Measurements from ENCODE around the gene PRR19. TPM values are rescaled to one million over a fixed set of nuclear protein-coding genes. Genes with fewer than 3 reads are reported as not detected.

Gene PRR19
- total RNA-seq, 2 experiments from 2014 or later: 0.40 to 1.4 TPM

DNA sequence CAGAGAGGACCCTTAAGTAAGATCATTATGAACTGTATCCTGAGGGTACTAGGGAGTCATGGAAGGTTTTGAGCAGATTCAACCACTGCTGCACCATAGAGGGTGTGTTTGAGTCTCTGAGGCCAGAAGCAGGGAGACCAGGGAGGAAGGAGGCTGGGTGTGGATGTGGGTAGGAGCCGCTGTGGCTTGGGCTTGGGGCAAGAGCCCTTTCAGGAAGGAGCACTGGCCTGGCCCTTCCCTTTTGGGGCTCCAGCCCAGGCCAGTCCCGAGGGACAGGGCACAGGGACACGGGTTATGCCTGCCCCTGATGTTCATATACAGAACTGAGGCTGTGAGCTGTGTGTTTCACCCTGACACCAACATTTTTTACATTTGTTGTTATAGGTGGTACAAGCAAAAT lies 25.6 kb upstream of the PRR19 start:
- no peak for TF ChIP-seq EZH2phosphoT487 (IDR thresholded peaks at IDR 0.05; ENCODE audit: borderline replicate concordance, low read depth, low read length)
- TF ChIP-seq, protein P1, sequence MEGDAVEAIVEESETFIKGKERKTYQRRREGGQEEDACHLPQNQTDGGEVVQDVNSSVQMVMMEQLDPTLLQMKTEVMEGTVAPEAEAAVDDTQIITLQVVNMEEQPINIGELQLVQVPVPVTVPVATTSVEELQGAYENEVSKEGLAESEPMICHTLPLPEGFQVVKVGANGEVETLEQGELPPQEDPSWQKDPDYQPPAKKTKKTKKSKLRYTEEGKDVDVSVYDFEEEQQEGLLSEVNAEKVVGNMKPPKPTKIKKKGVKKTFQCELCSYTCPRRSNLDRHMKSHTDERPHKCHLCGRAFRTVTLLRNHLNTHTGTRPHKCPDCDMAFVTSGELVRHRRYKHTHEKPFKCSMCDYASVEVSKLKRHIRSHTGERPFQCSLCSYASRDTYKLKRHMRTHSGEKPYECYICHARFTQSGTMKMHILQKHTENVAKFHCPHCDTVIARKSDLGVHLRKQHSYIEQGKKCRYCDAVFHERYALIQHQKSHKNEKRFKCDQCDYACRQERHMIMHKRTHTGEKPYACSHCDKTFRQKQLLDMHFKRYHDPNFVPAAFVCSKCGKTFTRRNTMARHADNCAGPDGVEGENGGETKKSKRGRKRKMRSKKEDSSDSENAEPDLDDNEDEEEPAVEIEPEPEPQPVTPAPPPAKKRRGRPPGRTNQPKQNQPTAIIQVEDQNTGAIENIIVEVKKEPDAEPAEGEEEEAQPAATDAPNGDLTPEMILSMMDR (conservative IDR thresholded peaks at IDR 0.05; ENCODE audit: low read length): no peak
- Histone ChIP-seq H3K4me2 (ENCODE audit: low read length) (no peak overlapping the region), H3K36me3 (ENCODE audit: insufficient read depth, low read length) (0 out of 2 replicates have a peak, but pooled peaks cover 8% of the 10 kb centered on the region), H3K27ac (ENCODE audit: low read depth, low read length, poor library complexity, severe bottlenecking) (no peak overlapping the region), H3K79me2 (ENCODE audit: insufficient read depth, low read depth, low read length) (no peaks in the 10 kb centered on the region), H3K4me1 (ENCODE audit: insufficient read depth, low read length, poor library complexity, severe bottlenecking) (peaks cover 24% of the 10 kb centered on the region), H3K4me3 (ENCODE audit: low read depth, low read length, poor library complexity, severe bottlenecking) (no peak overlapping the region), H3K9me3 (ENCODE audit: low read length) (no peaks in the 10 kb centered on the region), H4K20me1 (ENCODE audit: insufficient read depth, low read length) (no peaks in the 10 kb centered on the region), H3K9me2 (ENCODE audit: insufficient read depth, low read length) (no peaks in the 10 kb centered on the region), H2AFZ (ENCODE audit: low read length) (no peak overlapping the region)
- no peak for DNase-seq (ENCODE audit: low spot score)
- POLR2A ChIA-PET: no interaction called here
- intact Hi-C loops (cut with micrococcal nuclease; ENCODE audit: unreplicated experiment): no loop called here
- CTCF ChIA-PET (ENCODE audit: unreplicated experiment): no interaction called here
- no TSS peak for BruUV-seq (replicated peaks)

DNA sequence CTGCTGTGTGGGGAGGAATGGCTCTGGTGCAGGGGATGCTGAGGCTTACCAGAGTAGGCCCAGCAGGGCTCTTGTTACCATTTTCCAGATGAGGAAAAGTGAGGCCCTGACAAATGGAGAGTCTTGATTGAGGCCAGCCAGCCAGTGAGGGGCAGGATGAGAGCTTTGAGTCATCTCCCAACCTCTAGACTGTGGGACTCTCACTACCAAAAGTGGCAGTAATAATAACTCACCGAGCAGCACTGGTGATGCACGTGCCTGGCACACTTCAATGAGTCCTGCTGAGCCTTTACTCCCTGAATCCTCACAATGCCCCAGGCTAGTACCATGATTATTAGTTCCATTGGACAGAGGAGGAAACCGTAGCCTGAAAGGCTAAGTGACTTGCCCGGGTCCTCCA lies 25.1 kb upstream of the PRR19 start:
- no peaks in the 10 kb centered on the region for H3K9me3 ChIP-seq (ENCODE audit: low read length)
- peaks cover 25% of the 10 kb centered on the region for H3K4me1 ChIP-seq (ENCODE audit: insufficient read depth, low read length, poor library complexity, severe bottlenecking)
- no peak overlapping the region for H3K4me3 ChIP-seq (ENCODE audit: low read depth, low read length, poor library complexity, severe bottlenecking)
- ChIA-PET POLR2A (no interaction called here), CTCF (ENCODE audit: unreplicated experiment) (no interaction called here)
- no peaks in the 10 kb centered on the region for H3K79me2 ChIP-seq (ENCODE audit: insufficient read depth, low read depth, low read length)
- H3K27ac ChIP-seq (ENCODE audit: low read depth, low read length, poor library complexity, severe bottlenecking): no peak overlapping the region
- H2AFZ ChIP-seq (ENCODE audit: low read length): no peak overlapping the region
- no TSS peak for BruUV-seq (replicated peaks)
- intact Hi-C loops (cut with micrococcal nuclease; ENCODE audit: unreplicated experiment): no loop called here
- no peak for DNase-seq (ENCODE audit: low spot score)
- H4K20me1 ChIP-seq (ENCODE audit: insufficient read depth, low read length): no peaks in the 10 kb centered on the region
- H3K4me2 ChIP-seq (ENCODE audit: low read length): no peak overlapping the region
- no peaks in the 10 kb centered on the region for H3K9me2 ChIP-seq (ENCODE audit: insufficient read depth, low read length)
- TF ChIP-seq, protein P1 (conservative IDR thresholded peaks at IDR 0.05; ENCODE audit: low read length): no peak
- TF ChIP-seq EZH2phosphoT487 (IDR thresholded peaks at IDR 0.05; ENCODE audit: borderline replicate concordance, low read depth, low read length): no peak
- 0 out of 2 replicates have a peak, but pooled peaks cover 8% of the 10 kb centered on the region for H3K36me3 ChIP-seq (ENCODE audit: insufficient read depth, low read length)

DNA sequence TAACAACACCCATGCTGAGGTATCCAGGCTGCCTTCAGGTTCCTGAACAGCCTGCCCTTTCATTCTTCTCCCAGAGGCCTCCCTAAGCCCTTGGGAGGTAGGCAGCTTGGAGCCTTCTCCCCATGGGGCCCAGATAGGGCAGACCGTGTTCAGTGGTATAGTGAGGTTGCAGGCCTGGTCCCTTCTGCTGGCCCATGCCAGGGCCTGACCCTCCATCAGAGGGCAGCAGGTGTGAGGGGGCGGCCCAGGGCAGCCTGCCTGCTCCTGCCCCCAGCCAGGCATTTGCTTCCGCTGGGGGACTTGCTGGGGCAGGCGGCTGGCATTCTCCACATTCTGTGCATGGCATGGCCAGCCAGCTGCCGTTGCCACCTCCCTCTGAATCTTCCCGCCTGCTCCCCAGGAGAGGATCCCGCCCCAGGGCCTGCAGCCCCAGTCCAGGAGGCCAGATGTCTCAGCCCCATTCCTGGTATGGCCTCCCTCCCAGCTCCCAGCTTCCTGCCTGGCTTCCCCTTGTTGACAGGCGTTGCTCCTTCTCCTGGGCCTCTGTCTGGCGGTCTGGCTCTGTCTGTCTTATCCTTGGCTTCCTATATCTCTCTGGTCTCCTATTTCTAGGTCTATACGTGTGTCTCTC lies 24.0 kb upstream of the PRR19 start:
- Histone ChIP-seq H3K27ac (ENCODE audit: low read depth, low read length, poor library complexity, severe bottlenecking) (no peak overlapping the region), H3K4me3 (ENCODE audit: low read depth, low read length, poor library complexity, severe bottlenecking) (no peak overlapping the region), H3K9me3 (ENCODE audit: low read length) (no peaks in the 10 kb centered on the region), H3K79me2 (ENCODE audit: insufficient read depth, low read depth, low read length) (no peaks in the 10 kb centered on the region), H3K4me1 (ENCODE audit: insufficient read depth, low read length, poor library complexity, severe bottlenecking) (peaks cover 36% of the 10 kb centered on the region), H3K4me2 (ENCODE audit: low read length) (no peak overlapping the region), H2AFZ (ENCODE audit: low read length) (no peak overlapping the region), H4K20me1 (ENCODE audit: insufficient read depth, low read length) (no peaks in the 10 kb centered on the region), H3K36me3 (ENCODE audit: insufficient read depth, low read length) (0 out of 2 replicates have a peak, but pooled peaks cover 8% of the 10 kb centered on the region), H3K9me2 (ENCODE audit: insufficient read depth, low read length) (no peaks in the 10 kb centered on the region)
- no TSS peak for BruUV-seq (replicated peaks)
- CTCF ChIA-PET (ENCODE audit: unreplicated experiment): no interaction called here
- TF ChIP-seq, protein P1 (conservative IDR thresholded peaks at IDR 0.05; ENCODE audit: low read length): no peak
- no peak for TF ChIP-seq EZH2phosphoT487 (IDR thresholded peaks at IDR 0.05; ENCODE audit: borderline replicate concordance, low read depth, low read length)
- intact Hi-C loops (cut with micrococcal nuclease; ENCODE audit: unreplicated experiment): no loop called here
- no peak for DNase-seq (ENCODE audit: low spot score)
- POLR2A ChIA-PET: interaction anchor here (1.1 kb wide), 1 partner anchor 31 kb away, joined by 3 read pairs; no protein-coding TSS in a partner anchor
